ENCODE measurements around the gene CAPN5. TPM values are rescaled to one million over a fixed set of nuclear protein-coding genes. Genes with fewer than 3 reads are reported as not detected.

Gene CAPN5
- polyA plus RNA-seq, 12 donors: 7.9 to 29.4 (median 11.0) TPM; not detected in 1

- no peak for DNase-seq
These were observed 48.4 kb downstream of the CAPN5 start for GRCh38 chr11:77115181-77115611.

- DNase-seq: no peak
These were observed 49.2 kb downstream of the CAPN5 start for GRCh38 chr11:77115956-77116355.

GRCh38 chr11:77117492-77117891 is 50.7 kb downstream of the CAPN5 start:
- no peak for DNase-seq

GRCh38 chr11:77118086-77118485 is 51.3 kb downstream of the CAPN5 start:
- DNase-seq: no peak

- DNase-seq: no peak
These were observed 52.2 kb downstream of the CAPN5 start for GRCh38 chr11:77118971-77119370.

GRCh38 chr11:77119531-77119936 is 52.8 kb downstream of the CAPN5 start:
- no peak for DNase-seq

- DNase-seq: no peak
These were observed 53.8 kb downstream of the CAPN5 start for GRCh38 chr11:77120571-77120970.

- DNase-seq: no peak
These were observed 54.4 kb downstream of the CAPN5 start for GRCh38 chr11:77121096-77121640.

- no peak for DNase-seq
These were observed 55.3 kb downstream of the CAPN5 start for GRCh38 chr11:77121876-77122575.

GRCh38 chr11:77122576-77123212 is 55.9 kb downstream of the CAPN5 start:
- no peak for DNase-seq

- DNase-seq: no peak
These were observed 56.8 kb downstream of the CAPN5 start for GRCh38 chr11:77123591-77123990.

- no peak for DNase-seq
These were observed 57.3 kb downstream of the CAPN5 start for GRCh38 chr11:77124041-77124440.

- DNase-seq: no peak
These were observed 57.7 kb downstream of the CAPN5 start for GRCh38 chr11:77124488-77124887.

GRCh38 chr11:77125191-77125590 is 58.4 kb downstream of the CAPN5 start:
- no peak for DNase-seq

- DNase-seq: no peak
These were observed 58.9 kb downstream of the CAPN5 start for GRCh38 chr11:77125695-77126094.

- no peak for DNase-seq
These were observed 59.5 kb downstream of the CAPN5 start for GRCh38 chr11:77126156-77126775.

GRCh38 chr11:77126861-77127234 is 60.1 kb downstream of the CAPN5 start:
- no peak for DNase-seq

- DNase-seq: peak; percentile 54
These were observed 60.6 kb downstream of the CAPN5 start for GRCh38 chr11:77127235-77127911.

- DNase-seq: peak; percentile 27
These were observed 61.3 kb downstream of the CAPN5 start, which contains the start of gene MYO7A for GRCh38 chr11:77127920-77128691. TSS of gene MYO7A (plus strand) at chr11:77128246. CDS start at chr11:77130635, 2,389 bp downstream.

GRCh38 chr11:77129069-77129841 is 62.5 kb downstream of the CAPN5 start:
- DNase-seq: no peak

Data from muscle of arm (tissue), 12 donors.